Esophagus muscularis mucosa (tissue), 4 donors: ENCODE results near the gene TBX5.

ENCODE experiments used
- EP300 ChIP-seq: sonication (generic); formaldehyde crosslinking; IDR thresholded peaks from one replicate; pipeline ENCODE4 v1.6.1; 2017; ENCODE audit warnings: antibody characterized with exemption
- POLR2A ChIP-seq: fragments of 450-650 bp; IDR thresholded peaks from one replicate; pipeline ENCODE4 v1.6.1; 2017; ENCODE audit warnings: antibody characterized with exemption, moderate library complexity, mild to moderate bottlenecking, low read depth
- POLR2AphosphoS5 ChIP-seq, 2 donors: sonication (generic); formaldehyde crosslinking; IDR thresholded peaks; one replicate each; pipeline ENCODE4 v1.6.1; 2017; ENCODE audit warnings: antibody characterized with exemption in 2 of 2
- TF ChIP-seq, protein P1 (sequence below), 3 experiments: fragments of 200-600 bp in 2 of 3; fragments of 450-650 bp in 1 of 3; sonication (generic) in 2 of 3; IDR thresholded peaks; one replicate each; pipeline ENCODE4 v1.5.1; 2017 to 2019; ENCODE audit warnings: antibody characterized with exemption in 3 of 3, mild to moderate bottlenecking in 2 of 3, moderate library complexity in 1 of 3

- TF ChIP-seq, protein P1, sequence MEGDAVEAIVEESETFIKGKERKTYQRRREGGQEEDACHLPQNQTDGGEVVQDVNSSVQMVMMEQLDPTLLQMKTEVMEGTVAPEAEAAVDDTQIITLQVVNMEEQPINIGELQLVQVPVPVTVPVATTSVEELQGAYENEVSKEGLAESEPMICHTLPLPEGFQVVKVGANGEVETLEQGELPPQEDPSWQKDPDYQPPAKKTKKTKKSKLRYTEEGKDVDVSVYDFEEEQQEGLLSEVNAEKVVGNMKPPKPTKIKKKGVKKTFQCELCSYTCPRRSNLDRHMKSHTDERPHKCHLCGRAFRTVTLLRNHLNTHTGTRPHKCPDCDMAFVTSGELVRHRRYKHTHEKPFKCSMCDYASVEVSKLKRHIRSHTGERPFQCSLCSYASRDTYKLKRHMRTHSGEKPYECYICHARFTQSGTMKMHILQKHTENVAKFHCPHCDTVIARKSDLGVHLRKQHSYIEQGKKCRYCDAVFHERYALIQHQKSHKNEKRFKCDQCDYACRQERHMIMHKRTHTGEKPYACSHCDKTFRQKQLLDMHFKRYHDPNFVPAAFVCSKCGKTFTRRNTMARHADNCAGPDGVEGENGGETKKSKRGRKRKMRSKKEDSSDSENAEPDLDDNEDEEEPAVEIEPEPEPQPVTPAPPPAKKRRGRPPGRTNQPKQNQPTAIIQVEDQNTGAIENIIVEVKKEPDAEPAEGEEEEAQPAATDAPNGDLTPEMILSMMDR (IDR thresholded peaks at IDR 0.05), result no peak
- no peak for TF ChIP-seq EP300
- no peak for TF ChIP-seq POLR2A
- no peak for TF ChIP-seq POLR2AphosphoS5 (IDR thresholded peaks at IDR 0.05)
Observed at GRCh38 chr12:114340231-114340630, 65.7 kb downstream of the TBX5 start.
